M059J (cell line): Measurements from ENCODE around the gene DGKD. TPM values are rescaled to one million over a fixed set of nuclear protein-coding genes. Genes with fewer than 3 reads are reported as not detected.

ENCODE experiments used
- DNase-seq: peaks from one replicate; pipeline ENCODE4 v3.0.0-alpha.2; 2012; ENCODE audit warnings: low read depth
- total RNA-seq: library from RNA; depleted of rRNA; stranded (reverse); fragments of >200 nt; shearing (Covaris generic); gene quantifications from 2 replicates; pipeline ENCODE4 v1.2.3, GENCODE V29; 2014

Gene DGKD
- total RNA-seq, 1 experiment from 2014 or later: 16.5 TPM

GRCh38 chr2:233338812-233339368 is 15.4 kb upstream of the DGKD start:
- DNase-seq: no peak

- DNase-seq: no peak
These were observed 14.9 kb upstream of the DGKD start for GRCh38 chr2:233339427-233339826.

GRCh38 chr2:233341296-233341695 is 13.0 kb upstream of the DGKD start:
- no peak for DNase-seq

- no peak for DNase-seq
These were observed 12.0 kb upstream of the DGKD start for GRCh38 chr2:233342301-233342700.

GRCh38 chr2:233343171-233343705 is 11.1 kb upstream of the DGKD start:
- DNase-seq: no peak

GRCh38 chr2:233346376-233346775 is 7.9 kb upstream of the DGKD start:
- DNase-seq: no peak

GRCh38 chr2:233346930-233347329 is 7.4 kb upstream of the DGKD start:
- DNase-seq: no peak

- DNase-seq: peak; percentile 31
These were observed 5.0 kb upstream of the DGKD start for GRCh38 chr2:233349005-233349998.

- DNase-seq: peak; percentile 99
These were observed 3.6 kb upstream of the DGKD start for GRCh38 chr2:233350708-233351107.

GRCh38 chr2:233351423-233351822 is 2.9 kb upstream of the DGKD start:
- DNase-seq: peak; percentile 78

GRCh38 chr2:233352141-233352842 is 2.0 kb upstream of the DGKD start:
- no peak for DNase-seq

GRCh38 chr2:233353101-233353768 is 1.1 kb upstream of the DGKD start:
- DNase-seq: no peak

GRCh38 chr2:233354500-233354924 is 218 bp downstream of the DGKD start:
- no peak for DNase-seq

GRCh38 chr2:233354971-233355574 is 779 bp downstream of the DGKD start:
- DNase-seq: no peak

- no peak for DNase-seq
These were observed 1.6 kb downstream of the DGKD start for GRCh38 chr2:233355916-233356315.

- no peak for DNase-seq
These were observed 2.4 kb downstream of the DGKD start for GRCh38 chr2:233356546-233357308.

- no peak for DNase-seq
These were observed 4.0 kb downstream of the DGKD start for GRCh38 chr2:233358335-233358734.

- no peak for DNase-seq
These were observed 4.7 kb downstream of the DGKD start for GRCh38 chr2:233358947-233359346.

GRCh38 chr2:233359823-233360222 is 5.5 kb downstream of the DGKD start:
- no peak for DNase-seq

- no peak for DNase-seq
These were observed 6.5 kb downstream of the DGKD start for GRCh38 chr2:233360771-233361176.
